GM19438 (cell line): ENCODE measurements around the gene PKN2.
"Not testable (repeated sequence)": the region's sequence is repeated elsewhere in the genome, so short reads cannot be mapped to it uniquely, and the experiment has no call there.

Source experiments
- ATAC-seq: cut with Tn5 transposase; IDR thresholded peaks from one replicate; pipeline ENCODE4 v1.9.1; 2021; ENCODE audit warnings: low read depth; ENCODE audit not compliant: unreplicated experiment

Gene PKN2

DNA sequence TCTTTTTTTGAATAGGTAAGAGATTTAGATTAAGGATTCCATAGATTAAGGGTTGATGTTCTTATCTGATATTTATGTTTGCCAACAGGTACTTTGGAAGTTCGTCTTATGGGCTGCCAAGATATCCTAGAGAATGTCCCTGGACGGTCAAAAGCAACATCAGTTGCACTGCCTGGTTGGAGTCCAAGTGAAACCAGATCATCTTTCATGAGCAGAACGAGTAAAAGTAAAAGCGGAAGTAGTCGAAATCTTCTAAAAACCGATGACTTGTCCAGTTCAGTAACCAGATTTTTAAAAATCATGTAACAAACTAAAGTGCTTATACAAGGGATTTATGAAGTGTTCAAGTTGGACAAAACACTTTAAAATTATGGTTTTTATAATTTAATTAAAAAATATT lies 100.5 kb downstream of the PKN2 start:
- ATAC-seq: no peak

DNA sequence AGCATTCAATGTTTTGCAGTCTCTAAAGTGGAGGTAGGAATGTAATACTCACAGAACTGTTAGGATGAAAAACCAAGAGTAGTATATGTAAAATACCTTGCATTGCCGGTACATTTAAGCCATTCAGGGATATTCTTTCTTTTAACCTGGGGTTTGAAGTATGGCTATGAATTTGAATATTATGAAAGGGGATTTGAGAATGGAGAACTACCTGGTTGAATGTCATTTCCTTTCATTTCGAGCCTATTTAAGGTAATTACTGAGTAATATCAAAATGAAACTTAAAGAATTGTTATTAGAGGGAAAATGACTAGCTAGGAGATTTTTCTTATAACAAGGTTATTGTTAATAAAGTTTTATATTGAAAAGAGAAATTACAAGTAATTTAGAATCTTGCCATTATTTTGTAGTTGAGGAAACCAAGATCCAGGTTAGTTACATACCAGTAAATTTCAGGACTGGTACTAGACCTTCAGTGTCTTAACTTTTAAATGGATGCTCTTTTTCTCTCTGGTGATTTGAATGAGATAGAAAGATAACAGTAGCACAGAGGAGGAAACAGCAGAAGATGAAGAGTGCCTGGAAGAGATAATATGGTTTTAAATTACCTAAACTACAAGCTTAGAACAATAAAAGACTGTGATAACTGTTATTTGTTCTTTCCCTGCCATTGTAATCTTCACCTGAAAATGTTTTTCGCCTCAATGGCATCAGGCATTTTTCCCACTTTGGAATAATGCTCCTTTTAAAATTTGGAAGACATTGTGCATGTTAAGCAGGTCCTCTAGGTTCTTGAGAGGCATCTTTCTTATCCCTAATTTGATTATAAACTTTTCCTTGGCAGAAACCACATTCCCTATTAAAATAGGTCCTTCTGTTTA lies 103.2 kb downstream of the PKN2 start:
- no peak for ATAC-seq

DNA sequence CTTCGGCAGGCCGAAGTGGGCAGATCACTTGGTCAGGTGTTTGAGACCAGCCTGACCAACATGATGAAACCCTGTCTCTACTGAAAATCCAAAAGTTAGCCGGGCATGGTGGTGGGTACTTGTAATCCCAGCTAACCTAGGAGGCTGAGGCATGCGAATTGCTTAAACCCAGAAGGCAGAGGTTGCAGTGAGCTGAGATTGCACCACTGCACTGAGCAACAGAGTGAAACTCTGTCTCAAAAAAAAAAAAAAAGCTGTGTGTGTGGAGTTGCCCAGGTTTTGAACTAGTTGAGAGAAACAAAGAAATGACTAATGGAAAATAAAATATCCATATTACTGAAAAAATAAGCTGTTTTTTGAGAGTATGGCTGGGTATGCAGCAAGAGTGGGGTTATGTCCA lies 107.1 kb downstream of the PKN2 start:
- ATAC-seq: no peak

DNA sequence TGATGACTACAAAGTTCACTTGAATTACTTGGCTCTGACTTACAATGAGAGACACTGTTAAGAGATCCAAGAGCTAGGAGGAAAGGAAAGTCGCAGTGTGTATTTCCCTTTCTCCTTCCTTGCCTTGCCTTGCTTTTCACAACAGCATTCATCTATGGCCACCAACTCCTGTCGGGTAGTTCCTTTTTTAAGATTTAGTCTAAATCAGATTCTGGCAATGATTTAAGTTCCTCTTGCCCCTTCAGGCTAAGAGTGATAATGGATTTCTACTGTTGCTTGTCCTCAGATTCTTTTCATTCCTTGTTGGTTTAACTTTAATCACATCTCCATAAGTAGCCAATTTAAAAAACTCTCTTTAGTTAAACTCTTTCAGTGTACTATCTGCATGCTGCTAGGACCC lies 115.4 kb downstream of the PKN2 start:
- no peak for ATAC-seq

DNA sequence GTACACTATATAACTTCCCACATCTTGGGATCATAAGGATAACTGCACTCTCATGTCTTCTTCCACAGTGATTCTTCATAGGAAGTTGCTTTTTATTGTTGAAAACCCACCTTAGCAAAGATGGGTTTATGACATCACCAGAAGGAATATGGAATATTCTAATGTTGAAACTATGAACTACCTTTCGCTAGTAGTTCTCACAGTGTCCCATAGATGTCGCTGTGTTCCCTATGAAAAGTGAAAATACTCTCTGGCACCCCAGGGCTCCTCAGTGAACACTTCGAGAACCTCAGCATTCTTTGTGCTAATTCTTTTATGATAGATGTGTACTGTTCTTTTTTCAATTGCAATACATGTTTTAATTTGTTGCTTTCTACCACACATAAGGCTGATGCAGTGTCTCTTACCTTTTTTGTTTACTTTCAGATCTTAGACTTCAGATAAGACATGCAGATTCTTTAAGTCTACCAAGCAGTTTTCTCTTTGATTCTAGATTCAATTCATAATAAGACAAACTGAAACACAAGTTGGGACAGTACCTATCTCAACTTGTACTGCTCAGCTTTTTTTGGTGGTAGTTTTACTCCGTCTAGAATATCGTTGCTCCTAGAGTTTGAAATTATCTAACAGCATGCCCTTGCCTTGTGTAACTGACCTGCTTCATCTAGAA lies 116.4 kb downstream of the PKN2 start:
- ATAC-seq: no peak

- ATAC-seq: no peak
Measured at GRCh38 chr1:88801575-88802208, 117.6 kb downstream of the PKN2 start.

DNA sequence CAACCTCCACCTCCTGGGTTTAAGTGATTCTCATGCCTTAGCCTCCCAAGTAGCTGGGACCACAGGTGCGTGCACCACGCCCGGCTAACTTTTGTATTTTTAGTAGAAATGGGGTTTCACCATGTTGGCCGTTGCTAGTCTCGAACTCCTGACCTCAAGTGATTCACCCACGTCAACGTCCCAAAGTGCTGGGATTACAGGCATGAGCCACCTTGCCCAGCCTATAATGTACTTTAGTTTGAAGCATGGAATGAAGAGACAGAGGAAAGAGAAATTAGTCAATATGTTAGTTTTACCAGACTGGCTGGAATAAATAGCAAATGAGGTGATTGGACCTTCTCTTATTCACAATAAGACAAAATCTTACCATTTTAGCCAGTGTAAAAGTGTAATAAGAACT lies 118.3 kb downstream of the PKN2 start:
- no peak for ATAC-seq

- no peak for ATAC-seq
Measured at GRCh38 chr1:88802950-88803349, 118.9 kb downstream of the PKN2 start.

DNA sequence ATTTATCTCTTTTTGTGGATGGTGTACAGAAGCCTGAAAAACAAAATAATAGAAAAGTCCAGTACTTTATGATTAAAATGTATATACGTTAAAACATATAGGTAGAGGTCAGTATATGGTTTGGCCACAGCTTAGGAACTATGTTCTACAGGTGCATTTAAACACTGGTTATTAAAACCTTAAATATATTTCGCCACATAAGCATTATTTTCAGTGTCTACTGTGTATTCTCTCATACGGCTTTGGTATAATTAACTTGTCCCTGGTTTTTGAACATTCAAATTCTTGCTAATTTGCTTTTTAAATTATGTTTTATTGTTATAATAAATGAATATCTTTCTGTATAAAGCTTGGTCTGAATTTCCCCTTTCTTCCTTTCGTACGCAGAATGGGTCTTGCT lies 119.4 kb downstream of the PKN2 start:
- no peak for ATAC-seq

- ATAC-seq: no peak
Measured at GRCh38 chr1:88812366-88812765, 128.3 kb downstream of the PKN2 start.

DNA sequence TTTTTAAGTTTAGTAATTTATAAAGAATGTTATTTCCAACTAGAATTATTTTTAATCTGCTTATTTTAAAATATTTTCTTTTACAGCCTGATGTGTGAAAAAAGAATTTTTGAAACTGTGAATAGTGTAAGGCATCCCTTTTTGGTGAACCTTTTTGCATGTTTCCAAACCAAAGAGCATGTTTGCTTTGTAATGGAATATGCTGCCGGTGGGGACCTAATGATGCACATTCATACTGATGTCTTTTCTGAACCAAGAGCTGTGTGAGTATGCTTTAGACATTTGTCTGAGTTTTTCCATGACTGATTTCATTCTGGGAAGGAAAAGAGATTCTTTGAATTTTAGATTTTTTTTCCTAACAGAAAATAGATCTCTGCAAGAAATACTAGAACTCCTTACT lies 129.4 kb downstream of the PKN2 start:
- no peak for ATAC-seq

DNA sequence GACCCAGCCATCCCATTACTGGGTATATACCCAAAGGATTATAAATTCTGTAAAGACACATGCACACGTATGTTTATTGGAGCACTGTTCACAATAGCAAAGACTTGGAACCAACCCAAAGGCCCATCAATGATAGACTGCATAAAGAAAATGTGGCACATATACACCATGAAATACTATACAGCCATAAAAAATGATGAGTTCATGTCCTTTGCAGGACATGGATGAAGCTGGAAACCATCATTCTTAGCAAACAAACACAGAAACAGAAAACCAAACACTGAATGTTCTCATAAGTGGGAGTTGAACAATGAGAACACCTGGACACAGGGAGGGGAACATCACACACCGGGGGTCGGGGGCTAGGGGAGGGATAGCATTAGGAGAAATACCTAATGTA lies 135.6 kb downstream of the PKN2 start:
- not testable (repeated sequence) for ATAC-seq

DNA sequence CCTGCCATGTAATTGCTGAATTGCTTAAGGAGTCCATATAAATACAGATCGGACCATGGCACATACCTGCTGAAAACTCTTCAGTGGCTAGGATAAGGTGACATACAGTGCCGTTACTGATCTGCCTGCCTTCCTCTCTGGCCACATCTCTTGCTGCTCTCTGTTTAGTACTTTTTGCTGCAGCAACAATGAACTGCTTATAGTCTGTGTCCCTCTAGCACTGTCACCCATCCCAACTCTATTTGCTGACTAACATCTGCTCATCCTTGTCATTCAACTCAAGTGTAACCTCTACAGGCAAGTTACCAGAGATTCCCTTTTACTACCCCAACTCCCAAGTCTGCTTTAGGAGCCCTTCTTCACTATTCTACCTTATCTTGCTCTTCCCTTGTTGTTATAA lies 141.6 kb downstream of the PKN2 start:
- ATAC-seq: no peak

- no peak for ATAC-seq
Measured at GRCh38 chr1:88847643-88848042, 163.6 kb downstream of the PKN2 start.

DNA sequence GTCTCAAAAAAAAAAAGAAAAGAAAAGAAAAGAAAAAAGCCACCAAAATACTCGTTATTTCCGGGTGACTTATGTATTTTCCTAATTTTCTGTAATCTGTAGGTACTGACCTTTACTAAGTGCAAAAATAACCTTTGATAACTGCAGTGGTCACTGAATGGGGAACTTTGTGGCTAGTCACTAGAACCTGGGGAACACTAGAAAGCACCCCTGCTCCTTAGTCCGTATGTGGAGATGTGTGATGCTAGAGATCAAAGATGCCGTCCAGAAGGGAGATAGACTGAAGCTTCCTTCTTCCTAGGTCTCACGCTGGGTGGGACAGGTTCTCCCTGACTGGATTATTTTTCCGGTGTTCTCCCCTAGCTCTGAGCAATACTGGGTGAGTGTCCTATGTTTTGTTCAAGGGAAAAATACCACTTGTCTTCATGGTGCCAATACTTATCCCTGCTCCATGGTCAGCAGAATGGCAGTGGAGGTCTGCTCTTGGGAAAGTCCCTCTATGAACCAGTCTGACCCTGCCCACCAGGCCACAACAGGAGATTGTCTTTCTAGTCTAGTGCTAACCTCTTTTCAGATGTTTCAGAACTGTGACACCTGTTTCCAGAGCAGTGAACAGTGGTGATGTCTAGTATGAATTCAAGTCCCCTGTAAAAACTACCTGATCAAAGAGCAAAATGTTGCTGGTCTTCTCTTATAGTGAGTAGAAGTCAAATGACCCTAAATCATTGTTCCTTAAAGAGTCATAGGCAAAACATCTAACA lies 167.4 kb downstream of the PKN2 start:
- no peak for ATAC-seq

- ATAC-seq: no peak
Measured at GRCh38 chr1:88867743-88868521, 183.9 kb downstream of the PKN2 start.

DNA sequence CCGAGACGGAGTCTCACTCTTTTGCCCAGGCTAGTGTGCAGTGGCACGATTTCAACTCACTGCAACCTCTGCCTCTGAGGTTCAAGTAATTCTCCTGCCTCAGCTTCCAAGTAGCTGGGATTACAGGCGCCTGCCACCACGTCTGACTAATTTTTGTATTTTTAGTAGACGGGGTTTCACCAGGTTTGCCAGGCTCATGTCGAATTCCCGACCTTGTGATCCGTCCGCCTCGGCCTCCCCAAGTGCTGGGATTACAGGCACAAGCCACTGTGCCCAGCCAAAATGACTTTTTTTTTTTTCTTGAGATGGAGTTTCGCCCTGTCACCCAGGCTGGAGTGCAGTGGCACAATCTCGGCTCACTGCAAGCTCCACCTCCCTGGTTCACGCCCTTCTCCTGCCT lies 185.6 kb downstream of the PKN2 start:
- not testable (repeated sequence) for ATAC-seq

GRCh38 chr1:88873737-88874349 lies 189.8 kb downstream of the PKN2 start:
- no peak for ATAC-seq

- ATAC-seq: no peak
Measured at GRCh38 chr1:88875595-88875994, 191.5 kb downstream of the PKN2 start.
